HCT116 (cell line): ENCODE results near the gene NIN.

Experiments
- CTCF ChIP-seq, 3 experiments: fragments of 200-600 bp in 1 of 3; sonication (generic) in 1 of 3; IDR thresholded peaks in 2 of 3; conservative IDR thresholded peaks in 1 of 3; 2 replicates each; pipeline ENCODE4 v1.5.1; 2012 to 2017; ENCODE audit warnings: low read depth in 2 of 3, low read length in 2 of 3, antibody characterized with exemption in 1 of 3, borderline replicate concordance in 1 of 3, control low read depth in 1 of 3, mild to moderate bottlenecking in 1 of 3, mixed read lengths in 1 of 3, mixed run types in 1 of 3, moderate library complexity in 1 of 3; ENCODE audit not compliant: insufficient read depth in 1 of 3
- EZH2phosphoT487 ChIP-seq: fragments of 200-600 bp; IDR thresholded peaks from 2 replicates; pipeline ENCODE4 v1.6.1; 2018; ENCODE audit warnings: antibody characterized with exemption, borderline replicate concordance
- TCF7L2 ChIP-seq: IDR thresholded peaks from 2 replicates; pipeline ENCODE4 v1.7.0; 2011; ENCODE audit warnings: borderline replicate concordance, inconsistent platforms; ENCODE audit not compliant: insufficient read depth, insufficient read length; ENCODE audit errors: extremely low read depth
- ZBTB33 ChIP-seq: IDR thresholded peaks from 2 replicates; pipeline ENCODE4 v1.6.1; 2011; ENCODE audit warnings: mild to moderate bottlenecking, low read length, moderate library complexity; ENCODE audit not compliant: insufficient replicate concordance; ENCODE audit errors: extremely low read depth

DNA sequence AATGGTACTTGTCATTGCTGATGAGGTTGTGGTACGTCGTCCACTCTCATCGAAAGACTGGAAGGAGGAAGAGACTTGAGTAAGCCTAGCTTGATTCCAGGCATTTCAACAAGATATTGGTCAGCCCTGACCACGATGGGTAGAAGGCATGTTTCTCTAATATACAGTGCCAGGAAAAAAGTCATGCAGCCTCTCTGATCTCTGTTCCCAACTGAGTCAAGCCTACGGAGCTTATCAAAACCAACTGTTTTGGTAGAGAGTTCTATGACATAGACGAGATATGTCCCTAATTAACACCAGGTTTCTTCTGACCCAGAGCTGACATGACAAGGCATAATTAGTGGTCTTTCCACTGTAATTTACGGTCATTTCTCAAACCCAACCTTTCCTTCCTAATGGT is 58.5 kb downstream of the NIN start:
- TF ChIP-seq CTCF (IDR thresholded peaks at IDR 0.05 in 2 of 3, conservative IDR thresholded peaks at IDR 0.05 in 1 of 3; ENCODE audit: borderline replicate concordance in 1 of 3, insufficient read depth in 1 of 3, low read depth in 2 of 3, low read length in 2 of 3) (no peak), TCF7L2 (no peak), EZH2phosphoT487 (no peak), ZBTB33 (no peak)
